Measurements from ENCODE around the gene NBPF14.
"Not testable (repeated sequence)": the region's sequence is repeated elsewhere in the genome, so short reads cannot be mapped to it uniquely, and the experiment has no call there.

DNA sequence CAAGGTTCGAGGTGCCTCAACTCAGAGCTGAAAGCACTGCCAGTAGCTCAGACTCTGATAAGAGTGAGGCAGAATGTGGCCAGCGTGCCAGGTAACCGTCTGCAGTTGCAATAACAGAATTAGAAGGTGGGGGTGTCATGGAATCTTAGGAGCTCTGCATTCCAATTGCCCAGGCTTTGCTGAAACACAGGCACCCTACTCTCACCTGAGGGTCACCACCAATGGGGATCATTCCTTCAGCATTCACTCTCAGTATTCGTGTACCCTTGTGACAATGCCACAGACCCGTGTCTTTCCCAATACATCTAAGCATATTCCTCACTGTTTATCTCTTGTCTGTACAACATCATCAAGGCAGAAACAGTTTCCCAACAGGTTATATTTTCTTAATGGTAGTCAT, at the start of gene NBPF14:
- TF ChIP-seq, protein P1, sequence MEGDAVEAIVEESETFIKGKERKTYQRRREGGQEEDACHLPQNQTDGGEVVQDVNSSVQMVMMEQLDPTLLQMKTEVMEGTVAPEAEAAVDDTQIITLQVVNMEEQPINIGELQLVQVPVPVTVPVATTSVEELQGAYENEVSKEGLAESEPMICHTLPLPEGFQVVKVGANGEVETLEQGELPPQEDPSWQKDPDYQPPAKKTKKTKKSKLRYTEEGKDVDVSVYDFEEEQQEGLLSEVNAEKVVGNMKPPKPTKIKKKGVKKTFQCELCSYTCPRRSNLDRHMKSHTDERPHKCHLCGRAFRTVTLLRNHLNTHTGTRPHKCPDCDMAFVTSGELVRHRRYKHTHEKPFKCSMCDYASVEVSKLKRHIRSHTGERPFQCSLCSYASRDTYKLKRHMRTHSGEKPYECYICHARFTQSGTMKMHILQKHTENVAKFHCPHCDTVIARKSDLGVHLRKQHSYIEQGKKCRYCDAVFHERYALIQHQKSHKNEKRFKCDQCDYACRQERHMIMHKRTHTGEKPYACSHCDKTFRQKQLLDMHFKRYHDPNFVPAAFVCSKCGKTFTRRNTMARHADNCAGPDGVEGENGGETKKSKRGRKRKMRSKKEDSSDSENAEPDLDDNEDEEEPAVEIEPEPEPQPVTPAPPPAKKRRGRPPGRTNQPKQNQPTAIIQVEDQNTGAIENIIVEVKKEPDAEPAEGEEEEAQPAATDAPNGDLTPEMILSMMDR (IDR thresholded peaks at IDR 0.05) = not testable (repeated sequence)
- not testable (repeated sequence) for TF ChIP-seq EP300 (IDR thresholded peaks at IDR 0.05)

All from ovary (tissue), 3 donors.